Dermis microvascular lymphatic vessel endothelial cell (primary cell): ENCODE measurements around the gene OPN4. TPM values are rescaled to one million over a fixed set of nuclear protein-coding genes. Genes with fewer than 3 reads are reported as not detected.

Source experiments
- DNase-seq, 2 donors: peaks; one replicate each; pipeline versions ENCODE4 v3.0.0 to v3.0.0-alpha.2; 2010; ENCODE audit warnings: low read depth in 2 of 2
- total RNA-seq: library from RNA; depleted of rRNA; stranded (reverse); fragments of >200 nt; gene quantifications from 2 replicates; pipeline ENCODE4 v1.2.1, GENCODE V29; 2014

Gene OPN4
- total RNA-seq, 1 donor from 2014 or later, result not detected

GRCh38 chr10:86647773-86648703 is 6.3 kb upstream of the OPN4 start:
- DNase-seq, result no peak

- no peak for DNase-seq
Observed at GRCh38 chr10:86648704-86649427, 5.5 kb upstream of the OPN4 start.

- DNase-seq, result no peak
Observed at GRCh38 chr10:86649471-86650150, 4.7 kb upstream of the OPN4 start.

- DNase-seq, result no peak
Observed at GRCh38 chr10:86650151-86650550, 4.2 kb upstream of the OPN4 start.

GRCh38 chr10:86651021-86651471 is 3.3 kb upstream of the OPN4 start:
- no peak for DNase-seq

DNA sequence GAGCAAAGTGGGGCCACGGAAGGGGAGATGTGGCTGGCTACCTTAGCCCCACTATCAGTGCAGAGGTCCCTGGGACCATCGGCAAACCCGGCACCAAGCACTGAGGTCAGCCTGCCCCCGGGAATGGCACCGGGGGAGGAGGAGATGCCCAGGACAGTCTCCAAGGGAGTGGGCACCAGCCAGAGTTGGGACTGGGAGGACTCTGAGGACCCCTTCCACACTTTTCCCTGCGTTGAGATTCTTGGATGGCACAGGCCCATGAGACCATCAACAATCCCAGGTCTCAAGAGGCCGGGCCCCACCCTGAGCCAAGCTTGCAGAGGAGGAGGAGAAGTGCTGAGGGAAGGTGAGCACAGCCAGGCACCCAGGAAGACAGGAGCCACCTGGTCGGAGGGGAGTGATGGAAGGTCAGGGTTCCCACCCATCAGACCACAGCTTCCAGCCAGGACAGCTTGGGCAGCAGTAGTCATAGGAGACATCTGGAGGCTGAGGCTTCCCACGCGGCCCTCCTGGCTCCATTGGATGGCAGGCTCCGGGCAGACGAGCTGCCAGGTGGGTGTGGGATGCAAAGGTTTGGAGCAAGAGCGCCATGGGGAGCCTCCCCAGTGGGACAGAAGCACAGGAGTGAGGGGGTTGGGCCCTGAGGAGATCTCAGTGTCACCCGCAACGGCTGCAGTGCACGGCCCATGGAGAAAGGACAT is 2.6 kb upstream of the OPN4 start:
- DNase-seq, result no peak

GRCh38 chr10:86652361-86653202 is 1.8 kb upstream of the OPN4 start:
- DNase-seq, result no peak

- no peak for DNase-seq
Observed at GRCh38 chr10:86653379-86653778, 968 bp upstream of the OPN4 start.

- no peak for DNase-seq
Observed at GRCh38 chr10:86653987-86654386, 360 bp upstream of the OPN4 start.

DNA sequence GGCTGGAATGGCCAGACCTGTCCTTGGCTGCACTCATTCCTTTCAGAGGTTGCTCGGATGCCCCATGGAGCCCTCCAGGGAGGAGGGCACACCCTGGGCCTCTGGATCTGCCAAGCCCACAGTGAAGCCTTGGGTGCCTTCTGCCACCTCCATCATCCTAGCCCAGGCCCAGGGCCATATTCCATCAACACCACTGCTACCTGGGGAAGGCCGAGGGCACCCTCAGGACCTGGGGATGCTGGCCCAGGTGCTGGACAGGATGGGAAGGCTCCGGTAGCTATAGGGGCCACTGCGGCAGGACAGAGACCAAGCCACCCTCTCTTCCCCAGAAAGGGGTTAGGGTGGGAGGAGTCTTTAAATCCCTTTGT is 810 bp downstream of the OPN4 start:
- DNase-seq, result no peak

DNA sequence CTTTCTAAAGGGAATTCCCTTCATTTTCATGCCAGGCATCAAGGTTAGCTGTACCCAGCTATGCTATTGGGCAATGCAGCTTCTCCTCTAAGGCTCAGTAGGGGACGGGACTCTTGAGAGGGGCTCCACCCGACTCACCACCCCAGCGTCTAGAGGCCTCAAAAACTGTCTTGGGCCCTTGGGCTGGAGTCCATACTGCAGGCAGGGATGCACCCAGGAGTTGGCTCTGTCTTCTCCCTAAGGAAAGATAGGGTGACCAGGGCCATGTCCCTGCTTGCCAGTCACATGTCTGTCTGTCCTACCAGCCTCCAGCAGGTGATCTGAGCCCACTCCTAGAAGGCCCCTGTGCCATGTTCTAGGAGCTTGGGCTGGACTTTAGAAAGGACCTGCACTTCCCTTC is 1.2 kb downstream of the OPN4 start:
- no peak for DNase-seq

GRCh38 chr10:86657011-86657395 is 2.7 kb downstream of the OPN4 start:
- no peak for DNase-seq

GRCh38 chr10:86657396-86658011 is 3.2 kb downstream of the OPN4 start:
- DNase-seq, result no peak

DNA sequence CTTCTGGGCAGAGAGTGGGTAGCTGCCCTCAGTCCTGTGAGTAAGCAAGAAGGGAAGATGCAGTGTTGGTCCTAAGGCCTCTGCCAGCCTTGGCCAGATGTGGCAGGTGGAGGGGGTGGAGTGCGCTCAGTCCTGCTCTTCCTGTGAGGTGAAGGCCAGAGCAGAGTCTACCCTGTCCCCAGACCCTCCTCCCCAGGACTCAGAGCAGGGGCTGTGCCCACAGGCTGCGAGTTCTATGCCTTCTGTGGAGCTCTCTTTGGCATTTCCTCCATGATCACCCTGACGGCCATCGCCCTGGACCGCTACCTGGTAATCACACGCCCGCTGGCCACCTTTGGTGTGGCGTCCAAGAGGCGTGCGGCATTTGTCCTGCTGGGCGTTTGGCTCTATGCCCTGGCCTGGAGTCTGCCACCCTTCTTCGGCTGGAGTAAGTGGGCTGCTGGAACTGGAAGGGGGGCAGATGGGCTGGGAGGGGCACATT is 4.0 kb downstream of the OPN4 start:
- DNase-seq, result no peak

GRCh38 chr10:86658751-86659150 is 4.4 kb downstream of the OPN4 start:
- no peak for DNase-seq

DNA sequence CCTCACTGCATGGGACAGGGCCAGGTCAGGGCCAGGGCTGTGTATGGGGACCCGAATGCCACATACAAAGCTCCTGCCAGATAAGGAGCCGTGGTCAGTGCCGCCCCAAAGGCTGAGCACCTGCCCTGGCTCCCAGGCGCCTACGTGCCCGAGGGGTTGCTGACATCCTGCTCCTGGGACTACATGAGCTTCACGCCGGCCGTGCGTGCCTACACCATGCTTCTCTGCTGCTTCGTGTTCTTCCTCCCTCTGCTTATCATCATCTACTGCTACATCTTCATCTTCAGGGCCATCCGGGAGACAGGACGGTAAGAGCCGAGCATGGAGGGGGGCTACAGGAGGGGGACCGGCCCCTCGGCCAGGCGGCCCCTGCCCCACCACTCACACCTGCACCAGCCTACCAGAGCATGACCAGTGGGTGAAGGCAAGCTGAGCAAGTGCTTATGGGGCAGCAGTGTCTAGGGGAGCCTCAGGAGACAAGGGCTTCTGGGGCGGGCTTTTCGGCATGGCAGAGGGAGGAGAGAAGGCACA is 4.9 kb downstream of the OPN4 start:
- DNase-seq, result no peak

- no peak for DNase-seq
Observed at GRCh38 chr10:86659721-86660453, 5.5 kb downstream of the OPN4 start.

GRCh38 chr10:86661161-86662025 is 7.0 kb downstream of the OPN4 start:
- no peak for DNase-seq
